HepG2 (cell line): ENCODE measurements around the gene GRAMD2A.

ENCODE experiments used
- ADNP ChIP-seq: sonication (generic); formaldehyde crosslinking; IDR thresholded peaks from 2 replicates; pipeline ENCODE4 v1.4.0; 2020; ENCODE audit warnings: missing genetic modification reagents
- KLF9 ChIP-seq: IDR thresholded peaks from 2 replicates; pipeline ENCODE4 v1.6.1; 2016; ENCODE audit warnings: low read depth

DNA sequence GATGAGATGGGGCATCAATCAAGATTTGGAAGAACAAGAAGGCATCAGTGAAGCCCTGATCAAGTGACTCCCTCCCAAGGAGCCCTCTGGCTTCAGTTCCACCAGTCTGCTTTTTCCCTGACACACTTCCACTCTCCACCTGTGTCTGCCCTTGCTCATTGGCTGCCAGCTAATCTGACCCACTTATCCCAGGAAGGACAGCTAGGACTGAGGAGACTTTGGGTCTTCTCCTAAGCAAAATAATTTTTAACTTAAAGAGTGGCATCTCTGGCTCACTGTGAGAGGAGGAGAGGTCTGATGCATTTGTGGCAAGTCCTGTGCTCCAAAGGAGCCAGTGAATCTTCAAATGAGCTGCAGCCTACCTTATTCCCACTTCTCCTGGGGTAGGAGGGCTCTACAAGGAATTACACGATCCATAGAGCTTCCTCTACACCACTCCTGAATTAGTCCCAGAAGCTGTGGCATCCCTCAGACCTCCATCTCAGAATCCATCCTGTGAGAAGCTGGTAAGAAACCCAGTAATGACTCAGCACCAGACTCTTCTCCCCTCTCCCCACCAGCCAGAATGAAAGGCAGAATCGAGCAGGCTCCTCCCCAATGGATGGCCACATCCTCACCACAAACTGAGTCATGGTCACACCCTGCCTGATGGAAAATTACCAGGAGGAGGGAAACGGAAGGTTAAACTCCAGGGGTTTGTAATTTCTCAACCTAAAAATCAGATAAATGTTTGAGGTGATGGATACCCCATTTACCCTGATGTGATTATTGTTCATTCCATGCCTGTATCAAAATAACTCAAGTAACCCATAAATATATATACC lies 39.7 kb upstream of the GRAMD2A start:
- TF ChIP-seq KLF9 (CRISPR knock-in tag) (no peak), ADNP (no peak)
